SK-N-SH treated with all-trans-retinoic acid at 6 μM for 48 hours (cell line): ENCODE results near the gene KNCN.

Experiments used
- ATAC-seq: fragments of 200-7000 bp; cut with Tn5 transposase; 3 replicates; pipeline ENCODE4 v1.9.1; 2020; ENCODE audit warnings: mild to moderate bottlenecking, moderate library complexity
- ARNTL ChIP-seq: fragments of 450-650 bp; formaldehyde crosslinking; IDR thresholded peaks from 2 replicates; pipeline ENCODE4 v1.5.0; 2020; ENCODE audit warnings: low read depth, mild to moderate bottlenecking, moderate library complexity, borderline replicate concordance
- BACH2 ChIP-seq: fragments of 250-450 bp; sonication (Bioruptor Pico); IDR thresholded peaks from 2 replicates; pipeline ENCODE4 v1.9.0; 2021; ENCODE audit warnings: mild to moderate bottlenecking, borderline replicate concordance
- CREB5 ChIP-seq: fragments of 250-450 bp; sonication (Bioruptor Pico); IDR thresholded peaks from 2 replicates; pipeline ENCODE4 v1.5.1; 2020; ENCODE audit warnings: low read depth, mild to moderate bottlenecking, moderate library complexity
- CSDC2 ChIP-seq: fragments of 250-450 bp; sonication (Bioruptor Pico); IDR thresholded peaks from 2 replicates; pipeline ENCODE4 v1.5.0; 2020; ENCODE audit warnings: mild to moderate bottlenecking, moderate library complexity
- CSRNP3 ChIP-seq: fragments of 250-450 bp; sonication (Bioruptor Pico); IDR thresholded peaks from 2 replicates; pipeline ENCODE4 v1.5.1; 2021; ENCODE audit warnings: mild to moderate bottlenecking, moderate library complexity
- ESRRG ChIP-seq: fragments of 250-450 bp; sonication (Bioruptor Pico); IDR thresholded peaks from 2 replicates; pipeline ENCODE4 v1.6.1; 2021; ENCODE audit warnings: mild to moderate bottlenecking
- GLIS3 ChIP-seq: fragments of 250-450 bp; sonication (Bioruptor Pico); IDR thresholded peaks from 2 replicates; pipeline ENCODE4 v1.5.0; 2020; ENCODE audit warnings: mild to moderate bottlenecking, moderate library complexity
- ISL1 ChIP-seq: fragments of 250-450 bp; sonication (Bioruptor Pico); IDR thresholded peaks from 2 replicates; pipeline ENCODE4 v2.1.2; 2022; ENCODE audit warnings: mild to moderate bottlenecking, moderate library complexity
- OSR1 ChIP-seq: fragments of 250-450 bp; sonication (Bioruptor Pico); IDR thresholded peaks from 2 replicates; pipeline ENCODE4 v1.8.0; 2022; ENCODE audit warnings: moderate library complexity, mild to moderate bottlenecking, inconsistent platforms
- PATZ1 ChIP-seq: fragments of 250-450 bp; sonication (Bioruptor Pico); IDR thresholded peaks from 2 replicates; pipeline ENCODE4 v1.8.0; 2020; ENCODE audit warnings: mild to moderate bottlenecking, moderate library complexity, borderline replicate concordance
- POU6F1 ChIP-seq: fragments of 250-450 bp; sonication (Bioruptor Pico); IDR thresholded peaks from 2 replicates; pipeline ENCODE4 v1.8.0; 2021; ENCODE audit warnings: low read depth, mild to moderate bottlenecking, moderate library complexity, borderline replicate concordance
- PPARA ChIP-seq: fragments of 250-450 bp; sonication (Bioruptor Pico); IDR thresholded peaks from 2 replicates; pipeline ENCODE4 v1.5.0; 2020; ENCODE audit warnings: mild to moderate bottlenecking, borderline replicate concordance
- RARB ChIP-seq: fragments of 250-450 bp; sonication (Bioruptor Pico); IDR thresholded peaks from 2 replicates; pipeline ENCODE4 v1.8.0; 2021; ENCODE audit warnings: mild to moderate bottlenecking, moderate library complexity
- SNAI2 ChIP-seq: fragments of 250-450 bp; sonication (Bioruptor Pico); IDR thresholded peaks from 2 replicates; pipeline ENCODE4 v1.5.0; 2020; ENCODE audit warnings: mild to moderate bottlenecking, moderate library complexity
- TCF4 ChIP-seq: fragments of 250-450 bp; sonication (Bioruptor Pico); IDR thresholded peaks from 2 replicates; pipeline ENCODE4 v1.8.0; 2021; ENCODE audit warnings: mild to moderate bottlenecking, moderate library complexity, borderline replicate concordance
- TOX ChIP-seq: fragments of 250-450 bp; sonication (Bioruptor Pico); IDR thresholded peaks from 2 replicates; pipeline ENCODE4 v1.8.0; 2021; ENCODE audit warnings: mild to moderate bottlenecking, moderate library complexity, borderline replicate concordance
- ZC3H10 ChIP-seq: fragments of 250-450 bp; sonication (Bioruptor Pico); IDR thresholded peaks from 2 replicates; pipeline ENCODE4 v1.5.1; 2021; ENCODE audit warnings: mild to moderate bottlenecking, moderate library complexity
- ZFP3 ChIP-seq: fragments of 250-450 bp; sonication (Bioruptor Pico); IDR thresholded peaks from 2 replicates; pipeline ENCODE4 v1.5.0; 2020; ENCODE audit warnings: mild to moderate bottlenecking, moderate library complexity
- ZFP30 ChIP-seq: fragments of 450-650 bp; formaldehyde crosslinking; IDR thresholded peaks from 2 replicates; pipeline ENCODE4 v1.5.0; 2022; ENCODE audit warnings: mild to moderate bottlenecking, moderate library complexity
- ZNF565 ChIP-seq: fragments of 450-650 bp; formaldehyde crosslinking; conservative IDR thresholded peaks from 2 replicates; pipeline ENCODE4 v1.5.0; 2020; ENCODE audit warnings: low read depth, mild to moderate bottlenecking, moderate library complexity
- ZNF70 ChIP-seq: fragments of 450-650 bp; formaldehyde crosslinking; IDR thresholded peaks from 2 replicates; pipeline ENCODE4 v1.5.0; 2020; ENCODE audit warnings: mild to moderate bottlenecking, moderate library complexity

Gene KNCN

GRCh38 chr1:46523496-46524353, 27.7 kb downstream of the KNCN start:
- TF ChIP-seq ESRRG (no peak), ISL1 (no peak), CSDC2 (CRISPR knock-in tag) (no peak), ZNF565 (no peak), OSR1 (CRISPR knock-in tag) (no peak), ZNF70 (CRISPR knock-in tag) (no peak), RARB (CRISPR knock-in tag) (no peak), PATZ1 (CRISPR knock-in tag) (no peak), TOX (CRISPR knock-in tag) (no peak), ZFP3 (CRISPR knock-in tag) (no peak), PPARA (CRISPR knock-in tag) (no peak), BACH2 (CRISPR knock-in tag) (no peak), ARNTL (no peak)
- no peak for ATAC-seq

- no peak for TF ChIP-seq ZNF70 (CRISPR knock-in tag)
- no peak for TF ChIP-seq ESRRG
- TF ChIP-seq ARNTL, result no peak
- TF ChIP-seq SNAI2 (CRISPR knock-in tag), result no peak
- no peak for TF ChIP-seq GLIS3 (CRISPR knock-in tag)
- TF ChIP-seq ZFP30 (CRISPR knock-in tag), result no peak
- TF ChIP-seq CREB5 (CRISPR knock-in tag), result no peak
- TF ChIP-seq ZNF565, result no peak
- no peak for TF ChIP-seq ZFP3 (CRISPR knock-in tag)
- TF ChIP-seq PATZ1 (CRISPR knock-in tag), result no peak
- TF ChIP-seq PPARA (CRISPR knock-in tag), result no peak
- TF ChIP-seq RARB (CRISPR knock-in tag), result no peak
- ATAC-seq, result no peak
Measured at GRCh38 chr1:46522969-46523320, 28.5 kb downstream of the KNCN start.

GRCh38 chr1:46522184-46522968, 29.1 kb downstream of the KNCN start:
- TF ChIP-seq GLIS3 (CRISPR knock-in tag) (no peak), ZC3H10 (no peak), BACH2 (CRISPR knock-in tag) (no peak)
- no peak for ATAC-seq

- ATAC-seq, result no peak
- TF ChIP-seq ZC3H10, result no peak
- TF ChIP-seq PATZ1 (CRISPR knock-in tag), result no peak
- no peak for TF ChIP-seq TCF4
- no peak for TF ChIP-seq ZFP30 (CRISPR knock-in tag)
- no peak for TF ChIP-seq ISL1
- no peak for TF ChIP-seq OSR1 (CRISPR knock-in tag)
- TF ChIP-seq BACH2 (CRISPR knock-in tag), result no peak
- no peak for TF ChIP-seq ZNF70 (CRISPR knock-in tag)
- no peak for TF ChIP-seq PPARA (CRISPR knock-in tag)
- no peak for TF ChIP-seq POU6F1
- TF ChIP-seq ZFP3 (CRISPR knock-in tag), result no peak
- TF ChIP-seq CSRNP3 (CRISPR knock-in tag), result no peak
- no peak for TF ChIP-seq ESRRG
- TF ChIP-seq CSDC2 (CRISPR knock-in tag), result no peak
- TF ChIP-seq ARNTL, result no peak
- TF ChIP-seq TOX (CRISPR knock-in tag), result no peak
Measured at GRCh38 chr1:46521414-46521813, 30.0 kb downstream of the KNCN start.
